Small intestine (tissue), 7 donors: ENCODE results near the gene ARMH4. TPM values are rescaled to one million over a fixed set of nuclear protein-coding genes. Genes with fewer than 3 reads are reported as not detected.

Experiments
- DNase-seq, 2 donors: peaks; one replicate each; pipeline versions ENCODE4 v3.0.0 to v3.0.0-alpha.2; 2013
- FAIRE-seq: peaks from 2 replicates; lab custom pipeline; 2012; peaks lifted over from hg19 to GRCh38; lab: Jason Lieb, UNC
- H3K27ac ChIP-seq, 3 donors: one replicate each; pipeline ENCODE4 v1.5.1; 2013; ENCODE audit warnings: low read length in 2 of 3, mild to moderate bottlenecking in 2 of 3, control low read depth in 1 of 3, inconsistent platforms in 1 of 3, low read depth in 1 of 3, moderate library complexity in 1 of 3
- H3K27me3 ChIP-seq, 3 donors: one replicate each; pipeline ENCODE4 v1.6.1; 2013; ENCODE audit warnings: low read length in 3 of 3, inconsistent platforms in 1 of 3; ENCODE audit not compliant: control insufficient read depth in 3 of 3, insufficient read depth in 3 of 3
- H3K36me3 ChIP-seq, 3 donors: one replicate each; pipeline ENCODE4 v1.6.1; 2013; ENCODE audit warnings: low read length in 3 of 3, inconsistent platforms in 1 of 3, low read depth in 1 of 3, mild to moderate bottlenecking in 1 of 3, moderate library complexity in 1 of 3; ENCODE audit not compliant: control insufficient read depth in 3 of 3, insufficient read depth in 2 of 3
- H3K4me1 ChIP-seq, 3 donors: one replicate each; pipeline ENCODE4 v1.6.1; 2013; ENCODE audit warnings: low read length in 2 of 3, inconsistent platforms in 1 of 3, low read depth in 1 of 3, mild to moderate bottlenecking in 1 of 3, moderate library complexity in 1 of 3; ENCODE audit not compliant: control insufficient read depth in 3 of 3, insufficient read depth in 2 of 3
- H3K4me3 ChIP-seq, 3 donors: one replicate each; pipeline ENCODE4 v1.5.1; 2013; ENCODE audit warnings: low read length in 3 of 3, control low read depth in 1 of 3, inconsistent platforms in 1 of 3, low read depth in 1 of 3, mild to moderate bottlenecking in 1 of 3, moderate library complexity in 1 of 3
- H3K9me3 ChIP-seq, 2 donors: one replicate each; pipeline ENCODE4 v1.6.1; 2013; ENCODE audit warnings: low read depth in 1 of 2, low read length in 1 of 2; ENCODE audit not compliant: control insufficient read depth in 2 of 2, insufficient read depth in 1 of 2
- WGBS, 3 donors: extraction: QIAGEN DNeasy Blood & Tissue Kit; methylation state at CpG; one replicate each; pipeline ENCODE4 v1.1.7; 2013; 5-methylcytosine and 5-hydroxymethylcytosine counted together
- polyA plus RNA-seq, 4 donors: library from polyadenylated mRNA; stranded (reverse) in 3 of 4; unstranded in 1 of 4; fragments of 200-250 nt in 3 of 4; fragments of 120-200 nt in 1 of 4; gene quantifications; one replicate each; pipeline versions ENCODE4 v1.2.1 to v1.2.3, GENCODE V29; 2013
- donor health status: healthy with polysubstance abuse.
- donor health status: control.
- donor health status: control.
- donor health status: Bipolar disorder and iron deficiency.
- donor health status: healthy.

ARMH4 gene
- polyA plus RNA-seq, 4 donors = 0.81 to 1.9 TPM; not detected in 2

DNA sequence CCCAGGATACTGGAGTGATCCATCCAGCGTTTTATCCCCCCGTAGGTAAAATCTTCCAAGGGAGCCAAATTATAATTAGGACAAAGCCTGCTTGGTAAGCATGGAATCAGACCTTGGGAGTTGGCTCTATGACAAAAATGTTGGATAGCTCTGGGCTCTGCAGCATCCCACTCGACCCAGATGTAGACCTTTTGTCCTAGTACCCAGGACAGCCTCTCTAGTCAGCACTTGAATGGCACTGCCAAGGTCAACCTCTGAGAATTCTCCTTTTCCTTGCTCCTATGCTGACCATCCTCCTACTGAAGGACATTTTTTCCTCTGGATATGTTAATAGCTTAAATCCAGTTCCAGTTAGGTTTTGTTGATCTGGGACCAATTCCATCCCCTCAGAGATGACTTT lies 181.4 kb downstream of the ARMH4 start:
- no peaks in the 10 kb centered on the region for H3K36me3 ChIP-seq
- no peak overlapping the region for H3K4me3 ChIP-seq
- 56 to 68% (median 67%) methylated on average over 3 of the region's 3 CpGs for WGBS, 3 donors
- H3K27me3 ChIP-seq = peaks cover 0 to 3% (median 2%) of the 10 kb centered on the region in 3 donors
- H3K27ac ChIP-seq = no peak overlapping the region
- H3K4me1 ChIP-seq = no peaks in the 10 kb centered on the region
- DNase-seq = no peak
- H3K9me3 ChIP-seq = no peaks in the 10 kb centered on the region
- FAIRE-seq = no peak

DNA sequence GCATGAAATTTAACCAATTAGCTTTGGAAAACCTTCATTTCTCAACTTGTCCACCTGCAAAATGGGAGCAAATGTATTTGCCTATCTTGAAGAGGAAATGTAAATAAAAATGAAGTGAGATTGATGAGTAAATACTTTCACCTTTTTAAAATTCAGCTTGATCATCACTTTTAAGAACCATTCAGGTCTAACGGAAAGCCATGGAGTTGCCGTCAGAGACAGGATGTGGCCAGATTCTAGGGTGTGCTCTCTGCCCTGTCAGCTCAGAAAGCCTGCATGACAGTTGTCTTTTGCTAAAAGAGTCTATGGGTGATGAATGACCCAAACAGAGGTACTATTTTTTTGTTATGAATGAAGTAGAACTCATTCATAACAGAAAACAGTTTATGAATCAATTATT lies 181.8 kb downstream of the ARMH4 start:
- Histone ChIP-seq H3K4me3 (no peak overlapping the region), H3K27ac (no peak overlapping the region), H3K36me3 (no peaks in the 10 kb centered on the region), H3K27me3 (peaks cover 0 to 3% (median 2%) of the 10 kb centered on the region in 3 donors), H3K9me3 (no peaks in the 10 kb centered on the region), H3K4me1 (no peaks in the 10 kb centered on the region)
- FAIRE-seq = no peak
- no peak for DNase-seq
- WGBS, 3 donors = 71 to 85% (median 84%) methylated on average over 2 of the region's 2 CpGs

DNA sequence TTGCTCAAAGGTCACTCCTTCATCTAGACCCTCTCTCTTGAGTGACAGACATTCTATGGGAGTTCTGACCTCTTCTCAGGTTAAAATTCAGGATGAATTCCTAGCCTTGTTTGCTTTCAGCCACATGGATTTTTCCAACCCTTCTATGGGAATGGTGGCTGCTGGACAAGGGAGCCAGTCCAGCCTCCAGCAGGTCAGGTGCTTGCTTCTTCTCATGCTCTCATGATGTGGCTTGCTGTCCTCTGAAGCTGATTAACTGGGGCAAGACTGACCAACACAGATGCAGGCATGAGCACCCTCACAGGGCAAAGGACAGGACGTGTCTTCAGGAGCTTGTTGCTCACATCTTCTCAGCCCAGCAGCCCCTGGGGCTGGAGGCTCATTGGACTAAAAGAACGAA lies 188.9 kb downstream of the ARMH4 start:
- Histone ChIP-seq H3K36me3 (no peaks in the 10 kb centered on the region), H3K9me3 (no peaks in the 10 kb centered on the region), H3K27ac (no peak overlapping the region), H3K4me1 (no peaks in the 10 kb centered on the region), H3K4me3 (no peak overlapping the region), H3K27me3 (no peaks in the 10 kb centered on the region)
- no peak for DNase-seq
- 36 to 63% (median 49%) methylated on average over 2 of the region's 2 CpGs for WGBS, 3 donors
- no peak for FAIRE-seq

DNA sequence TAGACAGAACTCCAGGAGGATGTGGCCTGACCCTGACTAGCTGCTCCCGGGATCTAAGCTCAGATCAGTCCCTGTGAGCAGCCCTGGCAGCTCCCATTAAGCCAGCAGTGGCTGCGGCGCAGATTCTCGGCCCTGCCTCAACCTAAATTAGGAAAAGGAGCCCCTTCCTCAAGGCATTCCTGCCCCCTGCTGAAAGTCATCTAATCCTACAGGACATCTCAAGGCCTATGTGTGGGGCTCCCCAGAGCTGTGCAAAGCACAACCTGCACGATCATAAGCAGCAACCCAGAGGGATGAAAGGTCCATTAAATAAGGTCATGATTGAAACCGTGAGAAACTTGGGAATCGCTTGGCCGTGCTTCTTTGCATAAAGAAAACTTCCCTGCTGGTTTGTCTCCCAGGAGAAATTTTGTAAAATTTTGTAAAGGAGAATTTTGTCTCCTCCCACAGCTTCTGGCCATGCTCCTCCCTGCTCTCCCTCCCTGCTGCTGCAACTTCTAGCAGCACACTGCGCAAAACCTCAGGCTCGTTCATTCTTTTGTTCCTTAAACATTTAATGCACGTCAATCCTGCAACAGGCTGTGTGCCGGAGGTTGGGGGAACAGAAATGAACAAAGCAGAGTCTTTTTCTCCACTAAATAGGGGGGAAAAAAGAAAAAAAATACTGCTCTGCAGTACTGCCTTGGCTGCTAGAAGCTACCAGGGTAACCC lies 189.5 kb downstream of the ARMH4 start:
- H3K27me3 ChIP-seq = no peaks in the 10 kb centered on the region
- H3K4me1 ChIP-seq = no peaks in the 10 kb centered on the region
- WGBS, 3 donors = 36 to 52% (median 52%) methylated on average over 12 of the region's 12 CpGs
- DNase-seq (no peak), FAIRE-seq (no peak)
- H3K27ac ChIP-seq = no peak overlapping the region
- no peak overlapping the region for H3K4me3 ChIP-seq
- no peaks in the 10 kb centered on the region for H3K36me3 ChIP-seq
- no peaks in the 10 kb centered on the region for H3K9me3 ChIP-seq

DNA sequence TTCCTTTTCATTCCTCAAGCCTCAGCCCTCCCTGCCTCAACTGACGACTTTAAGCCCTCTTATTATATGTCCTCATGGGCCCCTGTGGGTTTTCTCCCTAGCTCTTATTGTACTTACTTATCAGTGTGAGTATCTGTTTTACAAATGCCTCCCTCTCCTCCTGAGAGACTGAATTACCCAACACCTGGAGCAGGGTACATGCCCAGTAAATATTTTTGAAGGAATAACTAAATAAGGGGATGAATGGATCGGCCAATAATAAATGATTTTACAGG lies 190.3 kb downstream of the ARMH4 start:
- Histone ChIP-seq H3K27me3 (no peaks in the 10 kb centered on the region), H3K4me3 (no peak overlapping the region), H3K27ac (no peak overlapping the region), H3K9me3 (no peaks in the 10 kb centered on the region), H3K4me1 (no peaks in the 10 kb centered on the region), H3K36me3 (no peaks in the 10 kb centered on the region)
- 49 to 55% (median 54%) methylated on average over 2 of the region's 2 CpGs for WGBS, 3 donors
- FAIRE-seq (no peak), DNase-seq (no peak)

DNA sequence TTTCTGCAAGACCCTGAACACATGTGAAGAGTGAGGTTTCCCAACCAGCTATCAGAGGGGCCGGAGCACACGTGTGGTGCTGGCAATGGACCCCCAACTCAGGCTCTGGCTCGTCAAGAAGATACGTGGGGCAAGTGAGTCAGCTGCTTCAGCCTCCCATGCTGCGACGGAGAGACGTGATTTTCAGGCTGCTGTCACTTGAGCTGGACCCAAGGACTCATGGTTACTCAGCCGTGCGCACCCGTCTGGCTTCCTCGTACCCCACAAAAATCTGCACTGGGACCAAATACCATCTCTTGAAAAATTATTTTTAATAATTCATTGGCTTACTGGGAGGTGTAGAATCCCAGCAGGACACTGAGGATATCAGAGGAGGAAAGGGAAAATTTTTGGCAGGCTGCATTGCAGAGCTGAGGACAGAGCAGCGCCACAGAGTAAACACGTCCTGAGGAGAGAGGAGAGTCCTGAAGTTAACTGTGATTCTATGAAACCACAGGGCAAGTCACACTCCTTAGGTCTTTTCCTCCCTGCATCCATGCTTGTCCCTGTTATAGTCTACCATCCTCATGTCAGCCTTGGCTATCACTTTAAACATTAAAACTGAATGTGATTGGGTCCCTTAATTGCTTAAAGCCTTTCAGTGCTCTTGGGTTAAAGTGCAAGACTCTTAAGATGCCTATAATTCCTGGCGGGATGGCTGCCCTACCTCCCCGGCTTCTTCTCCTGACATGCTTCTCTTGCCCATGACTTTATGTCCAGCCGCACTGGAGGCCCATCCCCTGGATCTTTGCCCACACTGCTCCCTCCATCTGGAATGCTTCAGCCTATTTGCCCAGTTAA lies 190.8 kb downstream of the ARMH4 start:
- FAIRE-seq (no peak), DNase-seq (no peak)
- no peaks in the 10 kb centered on the region for H3K27me3 ChIP-seq
- no peak overlapping the region for H3K4me3 ChIP-seq
- H3K27ac ChIP-seq = no peak overlapping the region
- H3K4me1 ChIP-seq = no peaks in the 10 kb centered on the region
- H3K36me3 ChIP-seq = no peaks in the 10 kb centered on the region
- WGBS, 3 donors = 73 to 77% (median 76%) methylated on average over 16 of the region's 16 CpGs
- no peaks in the 10 kb centered on the region for H3K9me3 ChIP-seq

DNA sequence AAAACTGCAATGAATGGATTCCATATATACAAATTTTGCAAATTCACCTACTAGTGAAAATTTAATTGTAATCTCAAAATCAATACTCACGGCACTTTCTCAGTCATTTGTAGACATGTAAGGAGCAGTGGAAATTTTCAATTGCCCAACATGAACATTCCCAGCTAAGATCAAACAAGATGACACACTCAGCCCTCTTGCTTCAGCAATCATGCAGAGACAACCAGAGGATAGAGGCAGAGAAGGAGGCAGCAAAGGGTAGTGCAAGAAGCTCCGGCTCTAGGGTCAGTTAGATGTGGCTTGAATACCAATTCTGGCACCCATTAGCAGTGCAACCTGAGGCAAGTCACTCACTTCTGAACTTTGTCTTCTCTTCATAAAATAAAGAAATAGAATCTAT lies 194.6 kb downstream of the ARMH4 start:
- 58 to 77% (median 69%) methylated on average over 2 of the region's 2 CpGs for WGBS, 3 donors
- no peaks in the 10 kb centered on the region for H3K9me3 ChIP-seq
- H3K36me3 ChIP-seq = no peaks in the 10 kb centered on the region
- H3K27ac ChIP-seq = no peak overlapping the region
- DNase-seq (no peak), FAIRE-seq (no peak)
- no peaks in the 10 kb centered on the region for H3K4me1 ChIP-seq
- no peaks in the 10 kb centered on the region for H3K27me3 ChIP-seq
- no peak overlapping the region for H3K4me3 ChIP-seq
